NT2/D1 (cell line): Measurements from ENCODE around the gene CEP78.
"Not testable (repeated sequence)": the region's sequence is repeated elsewhere in the genome, so short reads cannot be mapped to it uniquely, and the experiment has no call there.

Experiments used
- DNase-seq: peaks from one replicate; pipeline ENCODE4 v3.0.0-alpha.2; 2011; ENCODE audit warnings: low read depth, low spot score
- H3K27me3 ChIP-seq: 2 replicates; pipeline ENCODE4 v1.6.0; 2011; ENCODE audit warnings: mild to moderate bottlenecking; ENCODE audit not compliant: insufficient read length, insufficient read depth
- H3K36me3 ChIP-seq: 2 replicates; pipeline ENCODE4 v1.6.1; 2011; ENCODE audit warnings: mild to moderate bottlenecking, low read length, mixed read lengths; ENCODE audit not compliant: insufficient read depth, insufficient read length
- H3K4me1 ChIP-seq: 2 replicates; pipeline ENCODE4 v1.5.1; 2011; ENCODE audit not compliant: insufficient read depth, insufficient read length
- H3K4me3 ChIP-seq: 2 replicates; pipeline ENCODE4 v1.5.1; 2011; ENCODE audit warnings: low read depth; ENCODE audit not compliant: insufficient read length
- H3K9ac ChIP-seq: 2 replicates; pipeline ENCODE4 v1.6.0; 2011; ENCODE audit warnings: low read depth; ENCODE audit not compliant: insufficient read length
- H3K9me3 ChIP-seq: 2 replicates; pipeline ENCODE4 v1.5.1; 2011; ENCODE audit warnings: mild to moderate bottlenecking, low read length; ENCODE audit not compliant: insufficient read depth
- SUZ12 ChIP-seq: IDR thresholded peaks from 2 replicates; pipeline ENCODE4 v1.6.1; 2011; ENCODE audit not compliant: insufficient read length, insufficient read depth; ENCODE audit errors: extremely low read depth
- YY1 ChIP-seq: IDR thresholded peaks from 2 replicates; pipeline ENCODE4 v1.6.1; 2011; ENCODE audit not compliant: insufficient read length, insufficient read depth
- ZNF274 ChIP-seq: IDR thresholded peaks from 2 replicates; pipeline ENCODE4 v1.6.1; 2011; ENCODE audit warnings: mild to moderate bottlenecking, low read depth, low read length

Gene CEP78

DNA sequence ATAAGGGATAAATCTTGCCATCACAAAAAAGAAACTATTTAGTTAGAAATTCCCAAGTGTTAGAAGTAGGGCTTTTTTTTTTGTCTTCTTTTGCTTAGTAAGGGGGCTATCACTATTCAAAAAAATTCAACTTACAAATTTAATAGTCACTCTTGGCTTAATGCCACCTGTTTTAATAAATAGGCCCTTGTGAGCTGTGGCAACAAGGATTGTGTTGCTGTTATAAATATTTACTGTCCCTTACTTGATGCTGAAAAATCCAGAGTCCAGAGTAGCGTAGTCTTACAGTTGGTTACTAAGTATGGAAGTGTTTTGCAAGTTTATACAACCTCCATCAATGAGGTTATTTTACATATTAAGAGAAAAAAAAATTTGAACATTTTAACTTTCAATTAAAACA lies 21.4 kb upstream of the CEP78 start:
- Histone ChIP-seq H3K27me3 (no peaks in the 10 kb centered on the region), H3K9me3 (no peaks in the 10 kb centered on the region), H3K36me3 (no peaks in the 10 kb centered on the region), H3K4me1 (no peaks in the 10 kb centered on the region), H3K9ac (no peak overlapping the region), H3K4me3 (no peak overlapping the region)
- DNase-seq = no peak
- TF ChIP-seq SUZ12 (no peak), YY1 (no peak), ZNF274 (no peak)

DNA sequence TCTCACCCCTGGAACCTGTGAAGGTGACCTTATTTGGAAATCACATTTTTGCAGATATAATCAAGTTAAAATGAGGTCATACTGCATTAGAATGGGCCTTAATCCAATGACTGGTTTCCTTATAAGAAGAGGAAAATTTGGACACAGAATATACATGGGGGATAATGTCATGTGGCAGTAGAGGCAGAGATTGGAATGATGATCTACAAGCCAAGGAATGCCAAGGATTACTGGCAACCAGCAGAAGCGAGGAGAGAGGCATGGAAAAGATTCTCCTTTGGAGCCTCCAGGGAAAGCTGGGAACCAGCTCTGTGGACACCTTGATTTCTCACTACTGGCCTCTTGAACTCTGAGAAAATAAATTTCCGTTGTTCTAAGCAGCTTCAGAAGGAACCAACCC lies 20.2 kb upstream of the CEP78 start:
- DNase-seq = no peak
- H3K9ac ChIP-seq = no peak overlapping the region
- H3K4me1 ChIP-seq = no peaks in the 10 kb centered on the region
- H3K4me3 ChIP-seq = no peak overlapping the region
- H3K27me3 ChIP-seq = no peaks in the 10 kb centered on the region
- H3K9me3 ChIP-seq = no peaks in the 10 kb centered on the region
- TF ChIP-seq YY1 = no peak
- no peaks in the 10 kb centered on the region for H3K36me3 ChIP-seq

DNA sequence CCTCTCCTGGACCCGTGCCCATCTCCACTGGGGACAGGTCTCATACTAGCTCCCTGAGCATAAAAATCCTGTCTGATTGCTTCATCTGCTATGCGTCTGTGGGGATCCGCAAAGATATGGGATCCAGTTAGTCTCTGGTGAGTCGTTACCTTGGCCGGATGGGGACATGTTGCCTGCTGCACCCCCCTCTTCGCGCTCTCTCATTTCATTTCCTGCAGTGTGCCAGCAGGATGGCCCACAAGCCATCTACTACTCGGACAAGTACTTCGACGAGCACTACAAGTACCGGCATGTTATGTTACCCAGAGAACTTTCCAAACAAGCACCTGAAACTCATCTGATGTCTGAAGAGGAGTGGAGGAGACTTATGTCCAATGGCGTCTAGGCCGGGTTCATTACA lies 17.0 kb upstream of the CEP78 start:
- no peak overlapping the region for H3K9ac ChIP-seq
- TF ChIP-seq ZNF274 = no peak
- TF ChIP-seq SUZ12 = no peak
- no peak for TF ChIP-seq YY1
- H3K4me1 ChIP-seq = no peaks in the 10 kb centered on the region
- H3K4me3 ChIP-seq = no peak overlapping the region
- DNase-seq = no peak
- H3K9me3 ChIP-seq = no peaks in the 10 kb centered on the region; the same call in 1 of the 2 replicates
- H3K36me3 ChIP-seq = no peaks in the 10 kb centered on the region
- H3K27me3 ChIP-seq = no peaks in the 10 kb centered on the region

DNA sequence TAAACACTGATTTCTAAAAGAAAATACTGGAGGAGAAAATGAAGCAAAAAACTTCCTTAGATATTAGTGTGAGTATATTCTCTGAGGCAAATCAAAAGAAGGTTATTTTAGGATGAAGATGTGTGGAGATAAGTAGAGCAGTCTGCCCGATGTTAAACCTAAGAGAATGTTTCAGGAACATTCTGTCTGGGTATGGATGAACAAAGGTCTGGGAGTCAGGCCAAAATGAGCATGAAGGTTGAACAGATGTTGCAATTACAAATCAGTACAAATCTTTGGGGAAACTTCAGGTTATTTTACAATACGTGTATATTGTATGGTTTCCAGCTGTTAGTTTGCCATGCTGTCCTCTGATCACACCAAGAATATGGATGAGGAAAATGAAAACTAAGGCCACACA lies 14.4 kb upstream of the CEP78 start:
- no peak overlapping the region for H3K4me3 ChIP-seq
- TF ChIP-seq ZNF274 (no peak), YY1 (no peak), SUZ12 (no peak)
- DNase-seq = no peak
- H3K9me3 ChIP-seq = no peaks in the 10 kb centered on the region; the same call in 1 of the 2 replicates
- no peaks in the 10 kb centered on the region for H3K4me1 ChIP-seq
- no peaks in the 10 kb centered on the region for H3K36me3 ChIP-seq
- H3K9ac ChIP-seq = no peak overlapping the region
- H3K27me3 ChIP-seq = no peaks in the 10 kb centered on the region

DNA sequence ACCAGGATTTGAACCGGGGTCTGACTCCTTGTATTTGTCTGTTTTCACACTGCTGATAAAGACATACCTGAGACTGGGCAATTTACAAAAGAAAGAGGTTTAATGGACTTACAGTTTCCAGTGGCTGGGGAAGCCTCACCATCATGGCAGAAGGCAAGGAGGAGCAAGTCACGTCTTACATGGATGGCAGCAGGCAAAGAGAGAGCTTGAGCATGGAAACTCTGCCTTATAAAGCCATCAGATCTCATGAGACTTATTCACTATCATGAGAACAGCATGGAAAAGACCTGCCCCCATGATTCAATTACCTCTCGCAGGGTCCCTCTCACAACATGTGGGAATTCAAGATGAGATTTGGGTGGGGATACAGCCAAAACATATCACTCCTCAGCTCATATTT lies 14.0 kb upstream of the CEP78 start:
- not testable (repeated sequence) for H3K36me3 ChIP-seq, H3K27me3 ChIP-seq, H3K4me3 ChIP-seq, H3K9ac ChIP-seq, DNase-seq, H3K4me1 ChIP-seq, H3K9me3 ChIP-seq

DNA sequence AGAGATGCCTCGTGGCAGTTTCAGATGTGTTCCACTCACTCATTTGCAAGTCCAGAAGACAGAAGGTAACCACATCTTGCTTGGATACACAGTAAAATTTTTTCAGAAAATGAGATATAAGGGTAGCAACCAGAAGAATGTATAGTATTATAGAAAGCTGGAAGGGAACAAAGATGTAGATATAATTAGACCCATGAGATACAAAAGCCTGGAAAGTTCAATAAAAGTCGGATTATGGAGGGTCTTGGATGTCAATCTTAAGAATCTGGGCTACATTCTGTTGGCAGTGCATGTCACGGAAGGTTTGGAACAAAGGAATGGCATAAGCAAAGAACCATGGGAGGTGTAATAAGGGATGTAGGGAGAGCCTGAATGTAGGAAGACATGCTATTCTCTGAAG lies 5.1 kb upstream of the CEP78 start:
- H3K4me1 ChIP-seq = no peaks in the 10 kb centered on the region

DNA sequence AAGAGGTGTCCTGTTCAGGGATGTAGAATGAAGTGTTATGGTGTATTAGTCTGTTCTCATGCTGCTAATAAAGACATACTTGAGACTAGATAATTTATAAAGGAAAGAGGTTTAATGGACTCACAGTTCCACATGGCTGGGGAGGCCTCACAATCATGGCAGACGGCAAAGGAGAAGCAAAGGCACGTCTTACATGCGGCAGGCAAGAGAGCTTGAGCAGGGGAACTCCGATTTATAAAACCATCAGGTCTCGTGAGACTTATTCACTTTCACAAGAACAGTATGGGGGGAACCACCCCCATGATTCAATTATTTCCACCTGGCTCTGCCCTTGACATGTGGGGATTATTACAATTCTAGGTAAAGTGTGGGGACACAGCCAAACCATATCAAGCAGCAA lies 3.4 kb upstream of the CEP78 start:
- H3K4me3 ChIP-seq, H3K27me3 ChIP-seq, H3K9ac ChIP-seq, H3K36me3 ChIP-seq, H3K9me3 ChIP-seq, DNase-seq, H3K4me1 ChIP-seq: not testable (repeated sequence)

More for the DNA sequence above, 5.1 kb upstream of the CEP78 start:
- no peak overlapping the region for H3K4me3 ChIP-seq
- TF ChIP-seq ZNF274 (no peak), SUZ12 (no peak), YY1 (no peak)
- no peak overlapping the region for H3K9ac ChIP-seq
- H3K27me3 ChIP-seq = no peaks in the 10 kb centered on the region
- DNase-seq = no peak
- no peaks in the 10 kb centered on the region for H3K9me3 ChIP-seq
- H3K36me3 ChIP-seq = no peaks in the 10 kb centered on the region

DNA sequence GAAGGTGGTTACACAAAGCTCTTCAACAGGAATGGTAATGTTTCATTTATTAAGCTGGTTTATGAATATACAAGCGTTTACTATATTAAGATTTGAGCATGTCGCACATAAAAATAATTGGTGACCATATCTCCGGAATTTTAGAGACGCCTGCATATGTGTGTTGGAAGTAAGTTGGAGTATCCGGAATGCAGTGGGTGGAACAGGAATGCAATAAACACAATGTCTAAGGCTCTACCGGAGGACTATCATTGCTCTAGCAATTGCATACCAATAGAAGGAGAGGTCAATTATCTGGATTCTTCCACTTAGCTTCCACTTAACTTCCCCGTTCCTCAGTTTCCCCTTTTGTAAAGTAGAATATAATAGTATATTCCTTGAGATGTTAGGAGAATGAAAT lies 1.1 kb upstream of the CEP78 start:
- Histone ChIP-seq H3K9ac (no peak overlapping the region), H3K36me3 (peaks cover 15% of the 10 kb centered on the region), H3K4me1 (no peaks in the 10 kb centered on the region), H3K9me3 (no peaks in the 10 kb centered on the region), H3K4me3 (peak overlapping the region; percentile 88), H3K27me3 (no peaks in the 10 kb centered on the region)
- no peak for TF ChIP-seq ZNF274
- TF ChIP-seq YY1 = no peak
- no peak for TF ChIP-seq SUZ12
- DNase-seq = no peak
